Sigmoid colon (tissue), 7 donors: ENCODE measurements around the gene TBC1D2B. TPM values are rescaled to one million over a fixed set of nuclear protein-coding genes. Genes with fewer than 3 reads are reported as not detected.
A peak's percentile ranks its signal among the peaks of the same experiment; 100 is the strongest.

ENCODE experiments used
- DNase-seq: peaks from one replicate; pipeline ENCODE4 v3.0.0-alpha.2; 2019
- H3K27ac ChIP-seq, 4 donors: fragments of 200-600 bp; sonication (generic); one replicate each; pipeline ENCODE4 v1.5.1; 2016 to 2019; ENCODE audit warnings: mild to moderate bottlenecking in 1 of 4
- H3K27me3 ChIP-seq, 3 donors: fragments of 200-600 bp; sonication (generic); one replicate each; pipeline ENCODE4 v1.5.1; 2019; ENCODE audit warnings: mild to moderate bottlenecking in 1 of 3
- H3K36me3 ChIP-seq, 4 donors: fragments of 200-600 bp; sonication (generic); one replicate each; pipeline ENCODE4 v1.5.1; 2016 to 2019
- H3K4me1 ChIP-seq, 4 donors: fragments of 200-600 bp; sonication (generic); one replicate each; pipeline ENCODE4 v1.5.1; 2017 to 2019
- H3K4me3 ChIP-seq, 4 donors: fragments of 200-600 bp; sonication (generic); one replicate each; pipeline ENCODE4 v1.5.1; 2017 to 2019; ENCODE audit warnings: mild to moderate bottlenecking in 2 of 4, moderate library complexity in 1 of 4
- H3K9me3 ChIP-seq, 4 donors: fragments of 200-600 bp in 3 of 4; sonication (generic) in 3 of 4; one replicate each; pipeline versions ENCODE4 v1.5.1 to v1.6.1; 2013 to 2019
- CTCF ChIP-seq, 4 experiments: fragments of 450-650 bp in 3 of 4; fragments of 200-600 bp in 1 of 4; IDR thresholded peaks; one replicate each; pipeline ENCODE4 v1.5.1; 2016 to 2019; ENCODE audit warnings: antibody characterized with exemption in 4 of 4, mild to moderate bottlenecking in 3 of 4, moderate library complexity in 2 of 4
- EP300 ChIP-seq, 4 donors: sonication (generic); formaldehyde crosslinking; IDR thresholded peaks; one replicate each; pipeline ENCODE4 v1.6.1; 2017; ENCODE audit warnings: antibody characterized with exemption in 4 of 4
- POLR2A ChIP-seq, 2 donors: fragments of 450-650 bp; IDR thresholded peaks; one replicate each; pipeline ENCODE4 v1.6.1; 2016; ENCODE audit warnings: antibody characterized with exemption in 2 of 2, mild to moderate bottlenecking in 2 of 2, moderate library complexity in 2 of 2
- POLR2AphosphoS5 ChIP-seq, 4 donors: sonication (generic); formaldehyde crosslinking; IDR thresholded peaks; one replicate each; pipeline ENCODE4 v1.6.1; 2017; ENCODE audit warnings: antibody characterized with exemption in 4 of 4
- WGBS, 2 donors: extraction: QIAGEN DNeasy Blood & Tissue Kit; methylation state at CpG; one replicate each; pipeline ENCODE4 v1.1.7; 2013; 5-methylcytosine and 5-hydroxymethylcytosine counted together
- intact Hi-C: fragments of 100-400 bp; cut with DNase I; formaldehyde crosslinking; loops from one replicate; pipeline ENCODE4 v1.15.1; 2023
- polyA plus RNA-seq, 3 donors: library from polyadenylated mRNA; stranded (reverse); fragments of 200-250 nt; gene quantifications; one replicate each; pipeline ENCODE4 v1.2.3, GENCODE V29; 2013
- total RNA-seq, 4 donors: library from RNA; depleted of rRNA; stranded (reverse); fragments of >200 nt; gene quantifications; one replicate each; pipeline ENCODE4 v1.1.0, GENCODE V29; 2016
- donor health status: healthy with polysubstance abuse.
- donor health status: Bipolar disorder and iron deficiency.
- donor health status: healthy.

TBC1D2B gene
- total and polyA plus RNA-seq, 7 donors: 7.6 to 47.1 (median 29.9) TPM

GRCh38 chr15:78045189-78045588 lies 32.3 kb downstream of the TBC1D2B start:
- TF ChIP-seq CTCF (IDR thresholded peaks at IDR 0.05) (no peak), EP300 (IDR thresholded peaks at IDR 0.05) (no peak), POLR2A (IDR thresholded peaks at IDR 0.05) (no peak), POLR2AphosphoS5 (IDR thresholded peaks at IDR 0.05) (no peak)
- H3K4me1 ChIP-seq: peaks cover 0 to 64% (median 55%) of the 10 kb centered on the region in 4 donors
- DNase-seq: no peak
- no peaks in the 10 kb centered on the region for H3K9me3 ChIP-seq
- H3K27ac ChIP-seq: peak overlapping the region in 2 of 4 donors; percentile 7 to 60
- no peaks in the 10 kb centered on the region for H3K27me3 ChIP-seq
- H3K4me3 ChIP-seq: no peak overlapping the region
- intact Hi-C loops: loop anchor here (5.0 kb wide), 1 partner anchor 38 kb away; no protein-coding TSS in a partner anchor
- 19 to 52% methylated on average over 1 of the region's 1 CpG for WGBS, 2 donors
- peaks cover 0 to 21% (median 1%) of the 10 kb centered on the region in 4 donors for H3K36me3 ChIP-seq

- H3K4me1 ChIP-seq: peaks cover 0 to 58% (median 49%) of the 10 kb centered on the region in 4 donors
- H3K27ac ChIP-seq: peak overlapping the region in 3 of 4 donors; percentile 27 to 62 (median 60)
- intact Hi-C loops: loop anchor here (5.0 kb wide), 1 partner anchor 37 kb away; no protein-coding TSS in a partner anchor
- TF ChIP-seq EP300 (IDR thresholded peaks at IDR 0.05) (no peak), POLR2A (IDR thresholded peaks at IDR 0.05) (no peak), POLR2AphosphoS5 (IDR thresholded peaks at IDR 0.05) (no peak), CTCF (IDR thresholded peaks at IDR 0.05) (no peak)
- H3K27me3 ChIP-seq: no peaks in the 10 kb centered on the region
- no peak overlapping the region for H3K4me3 ChIP-seq
- no peak for DNase-seq
- no peaks in the 10 kb centered on the region for H3K9me3 ChIP-seq
- H3K36me3 ChIP-seq: peaks cover 0 to 21% (median 1%) of the 10 kb centered on the region in 4 donors
- WGBS, 2 donors: 46 to 48% methylated on average over 5 of the region's 5 CpGs
Observed at GRCh38 chr15:78044407-78045155, 32.9 kb downstream of the TBC1D2B start.

- H3K4me3 ChIP-seq: no peak overlapping the region
- no peak for TF ChIP-seq CTCF (IDR thresholded peaks at IDR 0.05)
- no peak for TF ChIP-seq POLR2A (IDR thresholded peaks at IDR 0.05)
- no peak for TF ChIP-seq POLR2AphosphoS5 (IDR thresholded peaks at IDR 0.05)
- no peak for TF ChIP-seq EP300 (IDR thresholded peaks at IDR 0.05)
- no peaks in the 10 kb centered on the region for H3K27me3 ChIP-seq
- peaks cover 0 to 21% (median 1%) of the 10 kb centered on the region in 4 donors for H3K36me3 ChIP-seq
- peaks cover 0 to 40% (median 26%) of the 10 kb centered on the region in 4 donors for H3K4me1 ChIP-seq
- 86 to 87% methylated on average over 3 of the region's 3 CpGs for WGBS, 2 donors
- no peaks in the 10 kb centered on the region for H3K9me3 ChIP-seq
- intact Hi-C loops: no loop called here
- DNase-seq: no peak
- no peak overlapping the region for H3K27ac ChIP-seq
Observed at GRCh38 chr15:78041946-78042345, 35.6 kb downstream of the TBC1D2B start.

GRCh38 chr15:78040653-78041244 lies 36.8 kb downstream of the TBC1D2B start:
- WGBS, 2 donors: 55 to 87% methylated on average over 1 of the region's 1 CpG
- Histone ChIP-seq H3K36me3 (peaks cover 0 to 21% (median 1%) of the 10 kb centered on the region in 4 donors), H3K9me3 (no peaks in the 10 kb centered on the region), H3K27me3 (no peaks in the 10 kb centered on the region), H3K4me1 (peaks cover 0 to 46% (median 26%) of the 10 kb centered on the region in 4 donors), H3K4me3 (no peak overlapping the region), H3K27ac (no peak overlapping the region)
- no peak for TF ChIP-seq POLR2A (IDR thresholded peaks at IDR 0.05)
- no peak for TF ChIP-seq POLR2AphosphoS5 (IDR thresholded peaks at IDR 0.05)
- no peak for TF ChIP-seq CTCF (IDR thresholded peaks at IDR 0.05)
- TF ChIP-seq EP300 (IDR thresholded peaks at IDR 0.05): no peak
- DNase-seq: no peak
- intact Hi-C loops: no loop called here
